Panc1 (cell line): Measurements from ENCODE around the gene SH3BP2. TPM values are rescaled to one million over a fixed set of nuclear protein-coding genes. Genes with fewer than 3 reads are reported as not detected.
A peak's percentile ranks its signal among the peaks of the same experiment; 100 is the strongest.

Experiments
- ATAC-seq: fragments of 200-7000 bp; cut with Tn5 transposase; 2 replicates; pipeline ENCODE4 v1.9.1; 2020; ENCODE audit warnings: mild to moderate bottlenecking, moderate library complexity
- BruUV-seq: library from RNA; stranded (reverse); fragments of 400-500 nt; replicated peaks from 2 replicates; lab custom pipeline; 2021; lab: Mats Ljungman, UMichigan
- CTCF ChIA-PET: fragments of 300-600 bp; sonication (Branson Sonifier 250); formaldehyde crosslinking; loops from one replicate; lab custom pipeline; 2022; ENCODE audit warnings: antibody characterized with exemption; lab: Charles Lee
- POLR2A ChIA-PET: fragments of 300-600 bp; sonication (Branson Sonifier 250); formaldehyde crosslinking; loops from one replicate; lab custom pipeline; 2022; ENCODE audit warnings: antibody characterized with exemption; lab: Charles Lee
- DNase-seq: peaks from one replicate; pipeline ENCODE4 v3.0.0-alpha.2; 2010; ENCODE audit warnings: low read depth, low spot score
- H3K27ac ChIP-seq: 2 replicates; pipeline ENCODE4 v1.5.1; 2011; ENCODE audit warnings: mild to moderate bottlenecking, low read length, inconsistent platforms
- H3K27me3 ChIP-seq: fragments of 200-500 bp; sonication (Bioruptor generic); 2 replicates; pipeline ENCODE4 v1.6.0; 2014; ENCODE audit warnings: low read length, inconsistent platforms; ENCODE audit not compliant: control insufficient read depth, insufficient read depth
- H3K36me3 ChIP-seq: fragments of 200-500 bp; sonication (Bioruptor generic); 2 replicates; pipeline ENCODE4 v1.5.1; 2014; ENCODE audit warnings: inconsistent platforms, mild to moderate bottlenecking, low read length, moderate library complexity; ENCODE audit not compliant: control insufficient read depth, insufficient read depth
- H3K4me1 ChIP-seq: 2 replicates; pipeline ENCODE4 v1.5.1; 2011; ENCODE audit warnings: inconsistent platforms, mild to moderate bottlenecking, low read length, moderate library complexity; ENCODE audit not compliant: control insufficient read depth, insufficient read depth
- H3K4me3 ChIP-seq, 2 experiments: 2 replicates each; pipeline ENCODE4 v1.5.1; 2011 to 2012; ENCODE audit warnings: low read depth in 2 of 2, low read length in 2 of 2, mild to moderate bottlenecking in 2 of 2, inconsistent platforms in 1 of 2, moderate library complexity in 1 of 2
- H3K9me3 ChIP-seq: fragments of 200-500 bp; sonication (Bioruptor generic); 2 replicates; pipeline ENCODE4 v1.5.1; 2014; ENCODE audit warnings: low read depth, mild to moderate bottlenecking, inconsistent platforms, low read length, moderate library complexity; ENCODE audit not compliant: control insufficient read depth, insufficient read depth
- POLR2AphosphoS5 ChIP-seq: IDR thresholded peaks from 2 replicates; pipeline ENCODE4 v1.6.1; 2012; ENCODE audit warnings: mild to moderate bottlenecking, low read depth, low read length, moderate library complexity
- REST ChIP-seq, 2 experiments: IDR thresholded peaks; 2 replicates each; pipeline ENCODE4 v1.6.1; 2011 to 2012; ENCODE audit warnings: low read depth in 2 of 2, control low read depth in 1 of 2, low read length in 1 of 2, mild to moderate bottlenecking in 1 of 2, moderate library complexity in 1 of 2; ENCODE audit not compliant: insufficient read depth in 1 of 2
- SIN3A ChIP-seq: IDR thresholded peaks from 2 replicates; pipeline ENCODE4 v1.6.1; 2012; ENCODE audit warnings: low read depth, mild to moderate bottlenecking, low read length, moderate library complexity, borderline replicate concordance; ENCODE audit not compliant: insufficient read depth
- TCF7L2 ChIP-seq: IDR thresholded peaks from 2 replicates; pipeline ENCODE4 v1.6.1; 2011; ENCODE audit warnings: mild to moderate bottlenecking, low read depth, low read length, inconsistent platforms
- in situ Hi-C: cut with HindIII; loops from 2 replicates; pipeline ENCODE4 v1.10.0; 2016; ENCODE audit warnings: low sequenced_read_pairs, low pct_unique_long_range_greater_than_20kb
- intact Hi-C: fragments of 100-400 bp; cut with micrococcal nuclease; formaldehyde crosslinking; loops from one replicate; pipeline ENCODE4 v1.10.0; 2022; ENCODE audit not compliant: unreplicated experiment
- total RNA-seq: library from RNA; stranded (reverse); gene quantifications from one replicate; pipeline ENCODE4 v1.2.1, GENCODE V29; 2021; ENCODE audit not compliant: unreplicated experiment
- TF ChIP-seq, protein P1 (sequence below): fragments of 450-650 bp; IDR thresholded peaks from 2 replicates; pipeline ENCODE4 v1.5.1; 2017; ENCODE audit warnings: mild to moderate bottlenecking

Gene SH3BP2
- total RNA-seq, 1 experiment from 2014 or later, result 93.4 TPM

GRCh38 chr4:2879026-2879425 lies 86.1 kb downstream of the SH3BP2 start:
- Histone ChIP-seq H3K36me3 (peaks cover 3% of the 10 kb centered on the region; the same call in 1 of the 2 replicates), H3K27me3 (no peaks in the 10 kb centered on the region), H3K4me1 (no peaks in the 10 kb centered on the region), H3K4me3 (no peak overlapping the region), H3K9me3 (no peaks in the 10 kb centered on the region), H3K27ac (no peak overlapping the region)
- intact Hi-C loops, result no loop called here
- DNase-seq (no peak), ATAC-seq (no peak)
- in situ Hi-C loops, result no loop called here
- BruUV-seq, result TSS peak; percentile 60
- POLR2A ChIA-PET, result no interaction called here
- TF ChIP-seq SIN3A (no peak), REST (IDR thresholded peaks at IDR 0.05; ENCODE audit: insufficient read depth in 1 of 2, low read depth in 2 of 2, low read length in 1 of 2) (no peak), POLR2AphosphoS5 (no peak), TCF7L2 (no peak)
- TF ChIP-seq, protein P1, sequence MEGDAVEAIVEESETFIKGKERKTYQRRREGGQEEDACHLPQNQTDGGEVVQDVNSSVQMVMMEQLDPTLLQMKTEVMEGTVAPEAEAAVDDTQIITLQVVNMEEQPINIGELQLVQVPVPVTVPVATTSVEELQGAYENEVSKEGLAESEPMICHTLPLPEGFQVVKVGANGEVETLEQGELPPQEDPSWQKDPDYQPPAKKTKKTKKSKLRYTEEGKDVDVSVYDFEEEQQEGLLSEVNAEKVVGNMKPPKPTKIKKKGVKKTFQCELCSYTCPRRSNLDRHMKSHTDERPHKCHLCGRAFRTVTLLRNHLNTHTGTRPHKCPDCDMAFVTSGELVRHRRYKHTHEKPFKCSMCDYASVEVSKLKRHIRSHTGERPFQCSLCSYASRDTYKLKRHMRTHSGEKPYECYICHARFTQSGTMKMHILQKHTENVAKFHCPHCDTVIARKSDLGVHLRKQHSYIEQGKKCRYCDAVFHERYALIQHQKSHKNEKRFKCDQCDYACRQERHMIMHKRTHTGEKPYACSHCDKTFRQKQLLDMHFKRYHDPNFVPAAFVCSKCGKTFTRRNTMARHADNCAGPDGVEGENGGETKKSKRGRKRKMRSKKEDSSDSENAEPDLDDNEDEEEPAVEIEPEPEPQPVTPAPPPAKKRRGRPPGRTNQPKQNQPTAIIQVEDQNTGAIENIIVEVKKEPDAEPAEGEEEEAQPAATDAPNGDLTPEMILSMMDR, result no peak
- CTCF ChIA-PET, result no interaction called here

DNA sequence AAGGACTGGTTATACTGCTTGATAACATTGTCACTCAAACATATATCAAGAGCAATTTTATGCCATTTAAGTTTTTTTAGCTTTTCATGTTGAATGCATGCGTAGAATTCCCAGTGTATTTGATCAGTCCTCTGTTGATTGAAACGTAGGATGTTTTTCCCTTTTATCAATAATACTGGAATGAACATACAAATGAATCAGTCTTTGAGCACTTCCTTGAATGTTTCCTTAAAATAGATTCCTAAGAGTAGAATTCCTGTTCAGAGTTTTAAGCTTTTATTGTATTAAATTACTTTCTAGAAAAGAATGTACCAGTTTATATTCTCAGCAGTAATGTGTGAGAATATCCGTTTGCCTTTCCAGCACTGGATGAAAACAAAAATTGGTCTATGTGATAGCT lies 88.5 kb downstream of the SH3BP2 start:
- peaks cover 6% of the 10 kb centered on the region; the same call in 1 of the 2 replicates for H3K36me3 ChIP-seq
- ATAC-seq (no peak), DNase-seq (no peak)
- H3K4me3 ChIP-seq, result no peak overlapping the region
- no TSS peak for BruUV-seq
- in situ Hi-C loops, result no loop called here
- TF ChIP-seq POLR2AphosphoS5, result no peak
- no peak for TF ChIP-seq REST (IDR thresholded peaks at IDR 0.05; ENCODE audit: insufficient read depth in 1 of 2, low read depth in 2 of 2, low read length in 1 of 2)
- no peak for TF ChIP-seq SIN3A
- no peak for TF ChIP-seq TCF7L2
- TF ChIP-seq, protein P1, result no peak
- H3K4me1 ChIP-seq, result no peaks in the 10 kb centered on the region
- intact Hi-C loops, result no loop called here
- no peaks in the 10 kb centered on the region for H3K9me3 ChIP-seq
- no peaks in the 10 kb centered on the region for H3K27me3 ChIP-seq
- CTCF ChIA-PET, result no interaction called here
- no peak overlapping the region for H3K27ac ChIP-seq
- POLR2A ChIA-PET, result no interaction called here
